Cardiac muscle cell (in vitro differentiated cells and primary cell): ENCODE data around the gene ZBTB49. TPM values are rescaled to one million over a fixed set of nuclear protein-coding genes. Genes with fewer than 3 reads are reported as not detected.

Experiments used
- DNase-seq, 2 donors: peaks; one replicate each; pipeline versions ENCODE4 v3.0.0 to v3.0.0-alpha.2; 2010 to 2017; ENCODE audit warnings: low read depth in 1 of 2, low spot score in 1 of 2
- H3K27ac ChIP-seq: fragments of 200-600 bp; sonication (generic); 2 replicates; pipeline ENCODE4 v1.5.1; 2016
- H3K27me3 ChIP-seq: fragments of 200-600 bp; sonication (generic); 2 replicates; pipeline ENCODE4 v1.6.0; 2016; ENCODE audit warnings: control low read depth
- H3K36me3 ChIP-seq: fragments of 200-600 bp; sonication (generic); 2 replicates; pipeline ENCODE4 v1.5.1; 2016; ENCODE audit warnings: control low read depth
- H3K4me1 ChIP-seq: fragments of 200-600 bp; sonication (generic); 2 replicates; pipeline ENCODE4 v1.8.1; 2017; ENCODE audit warnings: low read depth, mild to moderate bottlenecking, mixed run types
- H3K4me3 ChIP-seq: fragments of 200-600 bp; sonication (generic); 2 replicates; pipeline ENCODE4 v1.5.1; 2016; ENCODE audit warnings: mild to moderate bottlenecking
- H3K9me3 ChIP-seq: fragments of 200-600 bp; sonication (generic); 2 replicates; pipeline ENCODE4 v1.5.1; 2017; ENCODE audit warnings: low read depth, mild to moderate bottlenecking, control low read depth
- polyA plus RNA-seq: library from polyadenylated mRNA; unstranded; fragments of >200 nt; fragmentation: Nextera tagmentation; extraction: Ambion mirVana; gene quantifications from 2 replicates; pipeline ENCODE4 v1.2.1, GENCODE V29; 2016
- total RNA-seq: library from RNA; depleted of rRNA; stranded (reverse); fragments of >200 nt; gene quantifications from 2 replicates; pipeline ENCODE4 v1.2.3, GENCODE V29; 2016
- TF ChIP-seq, protein P1 (sequence below): IDR thresholded peaks from 2 replicates; pipeline ENCODE4 v1.5.1; 2012; ENCODE audit warnings: low read depth, mild to moderate bottlenecking, low read length

ZBTB49 gene
- total and polyA plus RNA-seq, 2 experiments from 2014 or later: 6.0 to 7.7 TPM

DNA sequence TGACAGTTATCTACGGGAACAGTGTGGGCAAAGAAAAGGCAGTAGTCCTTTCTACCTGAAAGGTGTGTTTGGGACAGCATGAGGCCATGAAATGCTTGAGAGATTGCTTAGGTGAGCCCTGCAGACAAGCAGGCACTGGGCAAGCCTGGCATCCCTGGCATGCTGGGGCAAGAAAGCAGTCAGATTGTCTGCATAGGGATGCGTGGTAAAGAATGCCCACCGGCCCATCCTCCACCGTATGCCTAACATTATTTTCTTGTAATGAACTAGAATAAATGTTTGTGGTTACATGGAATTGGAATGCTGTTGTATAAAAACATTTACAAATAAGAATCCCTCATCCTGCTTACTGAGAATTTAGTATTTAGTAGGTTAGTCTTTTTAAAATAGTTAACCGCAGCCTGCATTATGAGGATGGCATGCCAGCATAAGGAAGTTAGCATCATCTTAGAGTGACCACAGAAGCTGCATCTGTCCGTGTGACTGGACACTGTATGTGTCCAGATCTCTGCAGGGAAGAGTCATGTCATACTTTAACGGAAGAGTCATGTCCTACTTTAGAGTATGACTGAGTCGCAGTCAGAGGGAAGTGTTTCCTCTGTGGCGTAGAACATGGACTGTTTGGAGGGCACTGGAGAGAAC lies 18.9 kb downstream of the ZBTB49 start:
- Histone ChIP-seq H3K27me3 (no peaks in the 10 kb centered on the region), H3K4me1 (no peaks in the 10 kb centered on the region), H3K27ac (no peak overlapping the region), H3K36me3 (peaks cover 2% of the 10 kb centered on the region), H3K9me3 (no peaks in the 10 kb centered on the region), H3K4me3 (no peak overlapping the region)
- DNase-seq: no peak
- TF ChIP-seq, protein P1, sequence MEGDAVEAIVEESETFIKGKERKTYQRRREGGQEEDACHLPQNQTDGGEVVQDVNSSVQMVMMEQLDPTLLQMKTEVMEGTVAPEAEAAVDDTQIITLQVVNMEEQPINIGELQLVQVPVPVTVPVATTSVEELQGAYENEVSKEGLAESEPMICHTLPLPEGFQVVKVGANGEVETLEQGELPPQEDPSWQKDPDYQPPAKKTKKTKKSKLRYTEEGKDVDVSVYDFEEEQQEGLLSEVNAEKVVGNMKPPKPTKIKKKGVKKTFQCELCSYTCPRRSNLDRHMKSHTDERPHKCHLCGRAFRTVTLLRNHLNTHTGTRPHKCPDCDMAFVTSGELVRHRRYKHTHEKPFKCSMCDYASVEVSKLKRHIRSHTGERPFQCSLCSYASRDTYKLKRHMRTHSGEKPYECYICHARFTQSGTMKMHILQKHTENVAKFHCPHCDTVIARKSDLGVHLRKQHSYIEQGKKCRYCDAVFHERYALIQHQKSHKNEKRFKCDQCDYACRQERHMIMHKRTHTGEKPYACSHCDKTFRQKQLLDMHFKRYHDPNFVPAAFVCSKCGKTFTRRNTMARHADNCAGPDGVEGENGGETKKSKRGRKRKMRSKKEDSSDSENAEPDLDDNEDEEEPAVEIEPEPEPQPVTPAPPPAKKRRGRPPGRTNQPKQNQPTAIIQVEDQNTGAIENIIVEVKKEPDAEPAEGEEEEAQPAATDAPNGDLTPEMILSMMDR: no peak

DNA sequence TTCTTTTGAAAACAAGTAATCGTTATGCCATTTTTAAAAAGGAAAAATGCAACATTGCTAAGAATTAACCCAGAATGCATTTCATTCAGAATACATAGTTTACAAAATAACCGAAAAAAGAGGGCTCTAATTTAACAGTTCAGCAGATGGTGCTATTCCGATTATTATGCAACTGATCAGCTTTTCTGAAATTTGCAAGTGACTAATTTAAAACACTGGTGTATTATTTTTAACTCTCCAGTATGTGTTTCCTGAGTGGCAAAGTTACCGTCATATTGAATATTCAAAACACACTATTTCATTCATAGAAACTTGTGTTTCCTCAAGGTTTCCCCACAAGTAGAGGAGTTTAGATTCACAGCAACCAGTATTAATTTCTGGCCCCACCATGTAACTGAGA lies 21.1 kb downstream of the ZBTB49 start:
- no peaks in the 10 kb centered on the region for H3K4me1 ChIP-seq
- H3K27ac ChIP-seq: no peak overlapping the region
- TF ChIP-seq, protein P1: no peak
- DNase-seq: no peak
- peaks cover 11% of the 10 kb centered on the region for H3K36me3 ChIP-seq
- no peaks in the 10 kb centered on the region for H3K9me3 ChIP-seq
- H3K4me3 ChIP-seq: no peak overlapping the region
- H3K27me3 ChIP-seq: no peaks in the 10 kb centered on the region

DNA sequence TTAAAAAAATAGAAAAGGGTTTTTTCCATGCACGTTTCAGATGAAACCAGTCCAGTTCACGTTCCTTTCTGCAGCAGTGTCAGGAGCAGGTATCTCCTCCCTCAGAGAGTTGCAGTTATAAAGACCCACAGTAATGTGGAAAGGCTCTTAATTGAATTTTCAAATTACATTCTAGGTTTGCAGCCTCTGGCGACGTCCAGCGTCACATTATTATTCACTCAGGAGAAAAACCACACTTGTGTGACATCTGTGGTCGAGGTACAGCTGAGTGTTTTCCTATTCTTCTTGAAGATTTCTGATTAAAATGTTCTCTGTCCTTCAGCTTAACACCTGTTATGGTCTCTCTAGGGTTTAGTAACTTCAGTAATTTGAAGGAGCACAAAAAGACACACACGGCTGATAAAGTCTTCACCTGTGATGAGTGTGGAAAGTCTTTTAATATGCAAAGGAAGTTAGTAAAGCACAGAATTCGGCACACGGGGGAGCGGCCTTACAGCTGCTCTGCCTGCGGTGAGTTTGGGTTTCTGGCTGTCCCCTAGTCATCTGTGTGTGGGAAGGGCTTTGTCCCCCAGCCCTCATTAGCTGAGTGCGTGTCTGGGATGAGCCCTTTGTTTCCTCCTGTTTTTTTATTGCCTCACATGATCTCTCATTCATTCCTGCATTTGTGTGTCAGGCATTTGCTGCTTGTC lies 25.6 kb downstream of the ZBTB49 start:
- TF ChIP-seq, protein P1: no peak
- Histone ChIP-seq H3K27me3 (no peaks in the 10 kb centered on the region), H3K4me1 (no peaks in the 10 kb centered on the region), H3K27ac (no peak overlapping the region), H3K4me3 (no peak overlapping the region), H3K36me3 (peaks cover 12% of the 10 kb centered on the region), H3K9me3 (no peaks in the 10 kb centered on the region)
- DNase-seq: no peak

DNA sequence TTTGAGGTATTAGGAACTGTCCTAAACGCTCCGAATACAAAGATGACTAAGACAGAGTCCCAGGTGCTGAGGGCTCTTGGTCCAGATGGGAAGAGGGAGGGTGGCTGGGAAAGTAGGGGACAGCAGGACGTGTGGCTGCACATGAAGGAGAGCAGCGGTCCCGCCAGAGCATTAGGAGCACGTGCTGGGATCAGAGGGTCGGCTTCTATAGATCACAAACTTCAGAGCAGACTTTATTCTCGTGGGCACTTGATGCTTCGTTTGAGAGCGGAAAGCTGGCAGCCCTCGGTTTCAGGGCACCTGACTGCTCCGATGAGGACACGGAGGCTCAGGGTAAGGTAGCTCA lies 26.1 kb downstream of the ZBTB49 start:
- H3K36me3 ChIP-seq: peaks cover 14% of the 10 kb centered on the region
- H3K27ac ChIP-seq: no peak overlapping the region
- no peaks in the 10 kb centered on the region for H3K4me1 ChIP-seq
- H3K9me3 ChIP-seq: no peaks in the 10 kb centered on the region
- no peak for DNase-seq
- H3K4me3 ChIP-seq: no peak overlapping the region
- TF ChIP-seq, protein P1: no peak
- no peaks in the 10 kb centered on the region for H3K27me3 ChIP-seq

DNA sequence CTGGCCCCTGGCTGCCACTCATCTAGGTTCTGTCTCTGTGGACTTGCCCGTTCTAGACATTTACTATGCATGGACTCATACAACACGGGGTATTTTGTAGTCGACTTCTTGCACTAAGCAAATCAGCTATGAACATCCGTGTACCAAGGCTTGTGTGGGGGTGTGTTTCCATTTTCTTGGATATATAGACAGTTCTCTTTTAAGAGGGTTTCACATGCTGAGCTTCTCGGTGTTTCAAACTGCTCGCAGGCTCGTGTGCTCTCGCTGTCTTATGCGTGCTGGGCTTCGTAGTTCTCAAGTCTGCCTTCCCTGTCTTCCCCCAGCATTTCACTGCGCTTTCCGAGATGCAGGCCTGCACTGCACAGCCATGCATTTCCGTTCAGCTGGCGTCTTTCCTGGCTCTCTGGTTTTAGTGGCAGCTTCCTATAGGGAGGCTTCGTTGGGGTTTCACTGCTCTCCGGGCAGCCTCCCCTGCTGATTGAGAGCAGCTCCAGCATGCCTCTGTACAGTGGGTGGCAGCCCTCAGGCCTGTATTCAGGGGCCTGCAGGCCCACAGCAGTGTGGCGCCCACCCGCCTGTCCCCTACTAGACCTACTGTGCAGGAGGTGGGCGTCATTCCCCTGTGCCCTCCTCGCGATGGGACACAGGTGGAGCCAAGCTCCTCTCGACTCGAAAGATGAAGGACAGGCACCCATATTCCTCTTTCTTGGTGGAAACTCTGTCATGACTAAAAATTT lies 27.6 kb downstream of the ZBTB49 start:
- H3K4me1 ChIP-seq: no peaks in the 10 kb centered on the region
- no peak overlapping the region for H3K27ac ChIP-seq
- TF ChIP-seq, protein P1: no peak
- H3K36me3 ChIP-seq: peaks cover 14% of the 10 kb centered on the region
- no peak overlapping the region for H3K4me3 ChIP-seq
- H3K9me3 ChIP-seq: no peaks in the 10 kb centered on the region
- no peak for DNase-seq
- H3K27me3 ChIP-seq: no peaks in the 10 kb centered on the region
